Endothelial cell (in vitro differentiated cells): ENCODE data around the gene ZNF385B. TPM values are rescaled to one million over a fixed set of nuclear protein-coding genes. Genes with fewer than 3 reads are reported as not detected.

ENCODE experiments used
- DNase-seq: peaks from one replicate; pipeline ENCODE4 v3.0.0; 2021; ENCODE audit warnings: low spot score
- H3K27ac Mint-ChIP-seq: one replicate; pipeline ENCODE4 v1.8.0; 2021; ENCODE audit warnings: mixed read lengths, inconsistent platforms; ENCODE audit not compliant: unreplicated experiment
- H3K27me3 Mint-ChIP-seq: one replicate; pipeline ENCODE4 v1.8.0; 2021; ENCODE audit warnings: mild to moderate bottlenecking, moderate library complexity, mixed read lengths, inconsistent platforms; ENCODE audit not compliant: unreplicated experiment
- H3K36me3 Mint-ChIP-seq: one replicate; pipeline ENCODE4 v1.8.0; 2021; ENCODE audit warnings: mild to moderate bottlenecking, low read depth, mixed read lengths, inconsistent platforms; ENCODE audit not compliant: unreplicated experiment
- H3K4me1 Mint-ChIP-seq: one replicate; pipeline ENCODE4 v1.8.0; 2021; ENCODE audit warnings: mild to moderate bottlenecking, mixed read lengths, inconsistent platforms; ENCODE audit not compliant: unreplicated experiment
- H3K4me3 Mint-ChIP-seq: one replicate; pipeline ENCODE4 v1.8.0; 2021; ENCODE audit warnings: mild to moderate bottlenecking, mixed read lengths, inconsistent platforms; ENCODE audit not compliant: unreplicated experiment
- H3K9me3 Mint-ChIP-seq: one replicate; pipeline ENCODE4 v1.8.0; 2021; ENCODE audit warnings: mixed read lengths, inconsistent platforms; ENCODE audit not compliant: unreplicated experiment
- CTCF ChIP-seq: fragments of 200-600 bp; sonication (generic); IDR thresholded peaks from one replicate; pipeline ENCODE4 v1.5.0; 2021; ENCODE audit warnings: antibody characterized with exemption; ENCODE audit not compliant: unreplicated experiment
- total RNA-seq: library from RNA; stranded (reverse); fragmentation: NEBNext Ultra II Directional; extraction: Animal tissue kit (Norgen Biotek cat#: 25700); gene quantifications from one replicate; pipeline ENCODE4 v1.2.1, GENCODE V29; 2021; ENCODE audit not compliant: unreplicated experiment

Gene ZNF385B
- total RNA-seq, 1 donor from 2014 or later, result 0.49 TPM

GRCh38 chr2:179657068-179657595 lies 204.3 kb downstream of the ZNF385B start:
- Mint-ChIP-seq H3K36me3 (no peaks in the 10 kb centered on the region), H3K9me3 (no peaks in the 10 kb centered on the region), H3K27me3 (no peaks in the 10 kb centered on the region), H3K4me1 (no peaks in the 10 kb centered on the region), H3K27ac (no peak overlapping the region), H3K4me3 (no peak overlapping the region)
- no peak for TF ChIP-seq CTCF
- DNase-seq, result no peak

GRCh38 chr2:179655627-179656026 lies 205.8 kb downstream of the ZNF385B start:
- Mint-ChIP-seq H3K27ac (no peak overlapping the region), H3K27me3 (no peaks in the 10 kb centered on the region), H3K4me1 (no peaks in the 10 kb centered on the region), H3K36me3 (no peaks in the 10 kb centered on the region), H3K4me3 (no peak overlapping the region), H3K9me3 (no peaks in the 10 kb centered on the region)
- no peak for DNase-seq
- TF ChIP-seq CTCF, result no peak

- Mint-ChIP-seq H3K36me3 (no peaks in the 10 kb centered on the region), H3K27ac (no peak overlapping the region), H3K4me1 (no peaks in the 10 kb centered on the region), H3K9me3 (no peaks in the 10 kb centered on the region), H3K27me3 (no peaks in the 10 kb centered on the region), H3K4me3 (no peak overlapping the region)
- no peak for DNase-seq
- TF ChIP-seq CTCF, result no peak
Observed at GRCh38 chr2:179654806-179655205, 206.6 kb downstream of the ZNF385B start.

- TF ChIP-seq CTCF, result no peak
- Mint-ChIP-seq H3K27ac (no peak overlapping the region), H3K36me3 (no peaks in the 10 kb centered on the region), H3K27me3 (no peaks in the 10 kb centered on the region), H3K9me3 (no peaks in the 10 kb centered on the region), H3K4me1 (no peaks in the 10 kb centered on the region), H3K4me3 (no peak overlapping the region)
- no peak for DNase-seq
Observed at GRCh38 chr2:179652296-179652695, 209.1 kb downstream of the ZNF385B start.

- H3K27ac Mint-ChIP-seq, result no peak overlapping the region
- no peak for DNase-seq
- TF ChIP-seq CTCF, result no peak
- no peaks in the 10 kb centered on the region for H3K4me1 Mint-ChIP-seq
- no peaks in the 10 kb centered on the region for H3K9me3 Mint-ChIP-seq
- H3K4me3 Mint-ChIP-seq, result no peak overlapping the region
- no peaks in the 10 kb centered on the region for H3K36me3 Mint-ChIP-seq
- H3K27me3 Mint-ChIP-seq, result no peaks in the 10 kb centered on the region
Observed at GRCh38 chr2:179650420-179650819, 211.0 kb downstream of the ZNF385B start.
